NCI-H748 (cell line): ENCODE measurements around the gene PDZRN4.
"Not testable (repeated sequence)": the region's sequence is repeated elsewhere in the genome, so short reads cannot be mapped to it uniquely, and the experiment has no call there.

Experiments
- DNase-seq: peaks from one replicate; lab custom pipeline; 2025; ENCODE audit not compliant: unreplicated experiment; lab: John Stamatoyannopoulos, UW

The PDZRN4 gene

GRCh38 chr12:41188058-41188840, at the start of gene PDZRN4:
PDZRN4 (plus strand) TSS chr12:41188320.
- peak; percentile 80 for DNase-seq

GRCh38 chr12:41140117-41140516, 48.0 kb upstream of the PDZRN4 start:
- DNase-seq = no peak

- DNase-seq = no peak
These were observed 47.0 kb upstream of the PDZRN4 start for GRCh38 chr12:41141104-41141503.

- peak; percentile 29 for DNase-seq
These were observed 45.7 kb upstream of the PDZRN4 start for GRCh38 chr12:41142376-41142775.

- DNase-seq = no peak
These were observed 36.3 kb upstream of the PDZRN4 start for GRCh38 chr12:41151793-41152192.

- DNase-seq = peak; percentile 23
These were observed 25.7 kb upstream of the PDZRN4 start for GRCh38 chr12:41162461-41162860.

- no peak for DNase-seq
These were observed 20.4 kb upstream of the PDZRN4 start for GRCh38 chr12:41167701-41168100.

- no peak for DNase-seq
These were observed 13.5 kb upstream of the PDZRN4 start for GRCh38 chr12:41174602-41175001.

- not testable (repeated sequence) for DNase-seq
These were observed 8.6 kb upstream of the PDZRN4 start for GRCh38 chr12:41179507-41179906.

GRCh38 chr12:41184864-41185263, 3.3 kb upstream of the PDZRN4 start:
- no peak for DNase-seq

- no peak for DNase-seq
These were observed 2.1 kb upstream of the PDZRN4 start for GRCh38 chr12:41186026-41186425.

GRCh38 chr12:41188841-41189394, 798 bp downstream of the PDZRN4 start:
- peak; percentile 72 for DNase-seq

GRCh38 chr12:41189395-41190251, 1.5 kb downstream of the PDZRN4 start:
- DNase-seq = peak; percentile 67

- peak; percentile 78 for DNase-seq
These were observed 2.2 kb downstream of the PDZRN4 start for GRCh38 chr12:41190338-41190737.

- DNase-seq = not testable (repeated sequence)
These were observed 3.4 kb downstream of the PDZRN4 start for GRCh38 chr12:41191549-41191948.

- no peak for DNase-seq
These were observed 5.2 kb downstream of the PDZRN4 start for GRCh38 chr12:41193311-41193710.

- no peak for DNase-seq
These were observed 13.9 kb downstream of the PDZRN4 start for GRCh38 chr12:41202051-41202450.

GRCh38 chr12:41205070-41205709, 17.1 kb downstream of the PDZRN4 start:
- DNase-seq = peak; percentile 14

GRCh38 chr12:41206298-41206697, 18.2 kb downstream of the PDZRN4 start:
- DNase-seq = no peak

- no peak for DNase-seq
These were observed 23.3 kb downstream of the PDZRN4 start for GRCh38 chr12:41211448-41211847.

- DNase-seq = no peak
These were observed 24.5 kb downstream of the PDZRN4 start for GRCh38 chr12:41212625-41213024.
